RWPE2 (cell line): Measurements from ENCODE around the gene NELFB.

Source experiments
- ATAC-seq: fragments of 200-7000 bp; cut with Tn5 transposase; 3 replicates; pipeline ENCODE4 v1.9.1; 2021; ENCODE audit warnings: low read depth
- DNase-seq: peaks from one replicate; pipeline ENCODE4 v3.0.0-alpha.2; 2020; ENCODE audit warnings: low spot score
- H3K27ac ChIP-seq: fragments of 450-650 bp; 2 replicates; pipeline ENCODE4 v1.5.1; 2017; ENCODE audit warnings: mild to moderate bottlenecking; ENCODE audit not compliant: poor library complexity, severe bottlenecking
- H3K27me3 ChIP-seq: fragments of 250-450 bp; sonication (Bioruptor Pico); 2 replicates; pipeline ENCODE4 v1.5.1; 2021; ENCODE audit warnings: mild to moderate bottlenecking, moderate library complexity; ENCODE audit not compliant: insufficient read depth, poor library complexity, severe bottlenecking
- H3K36me3 ChIP-seq: fragments of 250-450 bp; sonication (Bioruptor Pico); 2 replicates; pipeline ENCODE4 v1.5.1; 2020; ENCODE audit warnings: low read depth, mild to moderate bottlenecking, moderate library complexity
- H3K4me1 ChIP-seq: fragments of 250-450 bp; sonication (Bioruptor Pico); 2 replicates; pipeline ENCODE4 v1.5.1; 2021; ENCODE audit warnings: mild to moderate bottlenecking, moderate library complexity; ENCODE audit not compliant: insufficient read depth, poor library complexity, severe bottlenecking
- H3K4me3 ChIP-seq: fragments of 250-450 bp; sonication (Bioruptor Pico); 2 replicates; pipeline ENCODE4 v1.5.1; 2021; ENCODE audit warnings: mild to moderate bottlenecking, moderate library complexity; ENCODE audit not compliant: severe bottlenecking
- H3K9me3 ChIP-seq: fragments of 250-450 bp; sonication (Bioruptor Pico); 2 replicates; pipeline ENCODE4 v1.5.1; 2021; ENCODE audit warnings: mild to moderate bottlenecking, moderate library complexity; ENCODE audit not compliant: severe bottlenecking
- TF ChIP-seq, protein P1 (sequence below): fragments of 450-650 bp; IDR thresholded peaks from one replicate; pipeline ENCODE4 v1.5.1; 2017; ENCODE audit warnings: mild to moderate bottlenecking, moderate library complexity; ENCODE audit not compliant: poor library complexity, severe bottlenecking

The NELFB gene

DNA sequence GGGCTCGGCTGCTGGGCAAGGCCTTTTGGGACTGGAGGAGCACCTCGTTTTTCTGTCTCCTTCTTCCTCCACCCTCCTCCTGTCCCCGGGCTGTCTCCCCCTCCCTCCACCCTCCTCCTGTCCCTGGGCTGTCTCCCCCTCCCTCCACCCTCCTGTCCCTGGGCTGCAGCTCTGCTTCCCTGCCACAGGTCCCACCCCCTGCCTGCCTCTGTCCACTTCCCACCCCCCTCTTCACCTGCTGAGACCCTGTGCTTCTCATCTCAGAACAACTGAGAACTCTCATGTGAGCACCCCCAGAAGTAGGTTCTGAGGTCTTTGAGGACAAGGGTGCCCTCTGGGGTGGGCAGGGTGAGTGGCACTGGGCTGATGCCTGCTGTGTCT, 16.6 kb downstream of the NELFB start:
- no peak overlapping the region for H3K27ac ChIP-seq
- peaks cover 12% of the 10 kb centered on the region for H3K4me1 ChIP-seq
- ATAC-seq (no peak), DNase-seq (peak; percentile 47)
- no peaks in the 10 kb centered on the region for H3K27me3 ChIP-seq
- no peaks in the 10 kb centered on the region for H3K9me3 ChIP-seq
- no peak overlapping the region for H3K4me3 ChIP-seq
- peaks cover 53% of the 10 kb centered on the region for H3K36me3 ChIP-seq
- TF ChIP-seq, protein P1, sequence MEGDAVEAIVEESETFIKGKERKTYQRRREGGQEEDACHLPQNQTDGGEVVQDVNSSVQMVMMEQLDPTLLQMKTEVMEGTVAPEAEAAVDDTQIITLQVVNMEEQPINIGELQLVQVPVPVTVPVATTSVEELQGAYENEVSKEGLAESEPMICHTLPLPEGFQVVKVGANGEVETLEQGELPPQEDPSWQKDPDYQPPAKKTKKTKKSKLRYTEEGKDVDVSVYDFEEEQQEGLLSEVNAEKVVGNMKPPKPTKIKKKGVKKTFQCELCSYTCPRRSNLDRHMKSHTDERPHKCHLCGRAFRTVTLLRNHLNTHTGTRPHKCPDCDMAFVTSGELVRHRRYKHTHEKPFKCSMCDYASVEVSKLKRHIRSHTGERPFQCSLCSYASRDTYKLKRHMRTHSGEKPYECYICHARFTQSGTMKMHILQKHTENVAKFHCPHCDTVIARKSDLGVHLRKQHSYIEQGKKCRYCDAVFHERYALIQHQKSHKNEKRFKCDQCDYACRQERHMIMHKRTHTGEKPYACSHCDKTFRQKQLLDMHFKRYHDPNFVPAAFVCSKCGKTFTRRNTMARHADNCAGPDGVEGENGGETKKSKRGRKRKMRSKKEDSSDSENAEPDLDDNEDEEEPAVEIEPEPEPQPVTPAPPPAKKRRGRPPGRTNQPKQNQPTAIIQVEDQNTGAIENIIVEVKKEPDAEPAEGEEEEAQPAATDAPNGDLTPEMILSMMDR: no peak

DNA sequence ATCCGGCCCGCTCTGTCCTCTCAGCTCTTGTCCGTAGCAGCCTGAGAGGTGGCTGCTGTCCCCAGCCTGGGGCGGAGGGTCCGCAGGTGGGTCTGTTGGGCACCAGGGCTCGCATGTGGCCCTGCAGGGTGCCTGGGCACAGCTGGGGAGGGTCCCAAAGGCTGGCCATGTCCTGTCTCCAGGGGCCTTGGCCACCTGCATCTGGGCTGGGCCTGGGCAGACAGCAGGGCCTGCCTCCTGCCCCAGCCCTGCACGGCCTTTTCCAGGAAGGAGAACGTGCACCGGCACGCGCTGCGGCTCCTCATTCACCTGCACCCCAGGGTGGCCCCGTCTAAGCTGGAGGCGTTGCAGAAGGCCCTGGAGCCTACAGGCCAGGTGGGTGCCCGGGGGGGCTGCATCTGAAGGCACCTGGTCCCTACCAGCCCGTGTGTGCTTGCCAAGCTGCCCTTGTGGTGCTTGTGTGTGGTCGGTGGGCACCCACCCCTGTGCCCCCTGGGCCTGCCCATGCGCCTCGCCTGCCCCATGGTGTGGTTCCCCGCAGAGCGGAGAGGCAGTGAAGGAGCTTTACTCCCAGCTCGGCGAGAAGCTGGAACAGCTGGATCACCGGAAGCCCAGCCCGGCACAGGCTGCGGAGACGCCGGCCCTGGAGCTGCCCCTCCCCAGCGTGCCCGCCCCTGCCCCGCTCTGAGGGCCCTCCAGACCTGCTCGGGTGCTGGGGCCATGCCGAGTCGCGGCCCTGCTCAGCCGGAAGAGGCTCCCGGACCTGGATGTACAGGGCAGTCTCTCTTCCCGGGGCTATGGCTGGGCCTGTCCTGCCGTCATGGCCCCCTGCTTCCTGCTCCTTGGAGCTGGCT, 17.3 kb downstream of the NELFB start:
- TF ChIP-seq, protein P1: no peak
- ATAC-seq (no peak), DNase-seq (peak; percentile 61)
- H3K9me3 ChIP-seq: no peaks in the 10 kb centered on the region
- H3K27ac ChIP-seq: no peak overlapping the region
- no peak overlapping the region for H3K4me3 ChIP-seq
- H3K27me3 ChIP-seq: no peaks in the 10 kb centered on the region
- H3K36me3 ChIP-seq: peaks cover 47% of the 10 kb centered on the region
- H3K4me1 ChIP-seq: peaks cover 18% of the 10 kb centered on the region

DNA sequence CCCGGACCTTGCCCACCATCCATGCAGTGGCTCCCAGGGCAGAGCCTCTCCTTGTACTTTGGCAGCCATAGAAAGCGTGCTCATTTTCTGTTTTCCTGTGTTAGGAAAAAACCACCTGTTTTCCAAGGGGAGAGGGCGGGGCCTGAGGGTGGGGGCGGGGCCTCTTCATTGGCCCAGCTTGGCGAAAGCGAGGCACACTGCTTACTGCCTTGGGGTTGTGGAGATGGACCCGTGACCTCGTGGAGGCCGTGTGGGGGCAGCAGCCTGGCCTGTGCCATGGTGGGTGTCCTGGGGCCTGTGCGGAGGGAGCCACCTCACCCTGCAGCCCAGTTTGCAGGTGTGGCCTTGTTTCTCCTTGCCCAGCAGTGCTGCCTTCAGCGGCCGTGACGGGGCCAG, 18.0 kb downstream of the NELFB start:
- DNase-seq: peak; percentile 43
- H3K4me3 ChIP-seq: no peak overlapping the region
- no peak overlapping the region for H3K27ac ChIP-seq
- no peaks in the 10 kb centered on the region for H3K9me3 ChIP-seq
- TF ChIP-seq, protein P1: no peak
- no peak for ATAC-seq
- H3K36me3 ChIP-seq: peaks cover 43% of the 10 kb centered on the region
- no peaks in the 10 kb centered on the region for H3K27me3 ChIP-seq
- peaks cover 18% of the 10 kb centered on the region for H3K4me1 ChIP-seq

DNA sequence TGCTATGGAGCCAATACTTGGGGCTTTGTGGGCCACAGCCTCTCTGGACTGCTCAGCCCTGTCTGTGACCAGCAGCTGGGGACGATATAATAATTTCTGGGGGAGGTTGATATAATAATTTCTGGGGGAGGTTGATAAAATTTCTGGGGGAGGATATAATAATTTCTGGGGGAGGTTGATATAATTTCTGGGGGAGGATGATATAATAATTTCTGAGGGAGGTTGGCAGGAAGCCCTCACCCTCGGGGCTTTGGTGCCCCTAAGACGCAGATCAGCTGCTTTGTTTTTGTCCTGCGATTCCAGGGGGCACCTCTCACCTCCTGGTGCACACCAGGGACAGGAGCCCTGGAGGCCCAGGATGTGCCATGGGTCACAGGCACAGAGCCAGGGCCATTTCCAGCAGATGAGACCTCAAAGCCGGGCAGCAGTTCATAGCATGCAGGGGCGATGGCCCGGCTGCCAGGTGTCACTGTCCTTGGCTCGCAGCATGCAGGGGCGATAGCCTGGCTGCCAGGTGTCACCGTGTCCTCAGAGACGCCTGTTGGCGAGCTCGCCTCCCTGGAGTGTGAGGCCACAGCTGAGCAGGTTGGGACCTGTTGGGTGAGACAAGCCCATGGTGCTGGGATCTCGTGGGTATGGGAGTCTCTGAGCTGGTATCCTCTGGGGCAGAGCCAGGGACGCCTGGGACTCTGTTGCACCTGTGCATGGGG, 18.6 kb downstream of the NELFB start:
- TF ChIP-seq, protein P1: no peak
- Histone ChIP-seq H3K27ac (peak overlapping the region; percentile 26), H3K4me3 (no peak overlapping the region), H3K36me3 (peaks cover 36% of the 10 kb centered on the region), H3K27me3 (no peaks in the 10 kb centered on the region), H3K9me3 (no peaks in the 10 kb centered on the region), H3K4me1 (peaks cover 18% of the 10 kb centered on the region)
- DNase-seq: peak; percentile 67
- ATAC-seq: no peak
